Measurements from ENCODE around the gene KRT82. TPM values are rescaled to one million over a fixed set of nuclear protein-coding genes. Genes with fewer than 3 reads are reported as not detected.

The KRT82 gene
- total and polyA plus RNA-seq, 7 experiments from 2014 or later, result not detected

GRCh38 chr12:52402873-52403540 is 3.1 kb downstream of the KRT82 start:
- H3K36me3 Mint-ChIP-seq, result peaks cover 0 to 3% (median 0%) of the 10 kb centered on the region in 5 donors
- H3K27me3 Mint-ChIP-seq, result peaks cover 0 to 20% (median 0%) of the 10 kb centered on the region in 5 donors
- CTCF ChIA-PET, result interaction anchor here (1.0 kb wide), 1 partner anchor 103 kb away, joined by 3 read pairs; no protein-coding TSS in a partner anchor
- Histone ChIP-seq H3K27me3 (ENCODE audit: control insufficient read depth in 2 of 2, insufficient read depth in 2 of 2, low read length in 2 of 2) (no peaks in the 10 kb centered on the region), H3K9me3 (ENCODE audit: control insufficient read depth in 2 of 3, low read length in 3 of 3) (no peaks in the 10 kb centered on the region), H3K36me3 (ENCODE audit: control insufficient read depth in 2 of 3, insufficient read depth in 3 of 3, low read length in 3 of 3) (no peaks in the 10 kb centered on the region), H3K4me3 (ENCODE audit: low read length) (no peak overlapping the region), H3K4me1 (ENCODE audit: control insufficient read depth in 2 of 2, insufficient read depth in 2 of 2, low read length in 2 of 2) (no peaks in the 10 kb centered on the region), H3K27ac (ENCODE audit: low read depth, low read length) (no peak overlapping the region)
- peaks cover 0 to 2% (median 0%) of the 10 kb centered on the region in 7 donors for H3K4me1 Mint-ChIP-seq
- H3K9me3 Mint-ChIP-seq, result no peaks in the 10 kb centered on the region
- H3K4me3 Mint-ChIP-seq, result no peak overlapping the region
- H3K27ac Mint-ChIP-seq, result no peak overlapping the region
- intact Hi-C loops (cut with micrococcal nuclease), result no loop called here
- ATAC-seq, result no peak
- no peak for DNase-seq
- POLR2A ChIA-PET, result no interaction called here

- H3K27ac Mint-ChIP-seq, result no peak overlapping the region
- ATAC-seq (no peak), DNase-seq (no peak)
- intact Hi-C loops (cut with micrococcal nuclease), result no loop called here
- Histone ChIP-seq H3K36me3 (ENCODE audit: control insufficient read depth in 2 of 3, insufficient read depth in 3 of 3, low read length in 3 of 3) (no peaks in the 10 kb centered on the region), H3K9me3 (ENCODE audit: control insufficient read depth in 2 of 3, low read length in 3 of 3) (no peaks in the 10 kb centered on the region), H3K27ac (ENCODE audit: low read depth, low read length) (no peak overlapping the region), H3K4me1 (ENCODE audit: control insufficient read depth in 2 of 2, insufficient read depth in 2 of 2, low read length in 2 of 2) (no peaks in the 10 kb centered on the region), H3K4me3 (ENCODE audit: low read length) (no peak overlapping the region), H3K27me3 (ENCODE audit: control insufficient read depth in 2 of 2, insufficient read depth in 2 of 2, low read length in 2 of 2) (no peaks in the 10 kb centered on the region)
- H3K4me3 Mint-ChIP-seq, result no peak overlapping the region
- POLR2A ChIA-PET, result no interaction called here
- CTCF ChIA-PET, result no interaction called here
- no peaks in the 10 kb centered on the region for H3K36me3 Mint-ChIP-seq
- peaks cover 0 to 16% (median 0%) of the 10 kb centered on the region in 5 donors for H3K27me3 Mint-ChIP-seq
- peaks cover 0 to 2% (median 0%) of the 10 kb centered on the region in 7 donors for H3K4me1 Mint-ChIP-seq
- H3K9me3 Mint-ChIP-seq, result no peaks in the 10 kb centered on the region
Measured at GRCh38 chr12:52402377-52402776, 3.8 kb downstream of the KRT82 start.

- H3K4me3 Mint-ChIP-seq, result no peak overlapping the region
- intact Hi-C loops (cut with micrococcal nuclease), result no loop called here
- Histone ChIP-seq H3K4me1 (ENCODE audit: control insufficient read depth in 2 of 2, insufficient read depth in 2 of 2, low read length in 2 of 2) (no peaks in the 10 kb centered on the region), H3K36me3 (ENCODE audit: control insufficient read depth in 2 of 3, insufficient read depth in 3 of 3, low read length in 3 of 3) (no peaks in the 10 kb centered on the region), H3K27me3 (ENCODE audit: control insufficient read depth in 2 of 2, insufficient read depth in 2 of 2, low read length in 2 of 2) (no peaks in the 10 kb centered on the region), H3K9me3 (ENCODE audit: control insufficient read depth in 2 of 3, low read length in 3 of 3) (no peaks in the 10 kb centered on the region), H3K27ac (ENCODE audit: low read depth, low read length) (no peak overlapping the region), H3K4me3 (ENCODE audit: low read length) (no peak overlapping the region)
- peaks cover 0 to 2% (median 0%) of the 10 kb centered on the region in 7 donors for H3K4me1 Mint-ChIP-seq
- H3K9me3 Mint-ChIP-seq, result peaks cover 0 to 2% (median 0%) of the 10 kb centered on the region in 11 donors
- peaks cover 0 to 16% (median 4%) of the 10 kb centered on the region in 5 donors for H3K27me3 Mint-ChIP-seq
- DNase-seq (no peak), ATAC-seq (no peak)
- no peaks in the 10 kb centered on the region for H3K36me3 Mint-ChIP-seq
- POLR2A ChIA-PET, result no interaction called here
- CTCF ChIA-PET, result no interaction called here
- H3K27ac Mint-ChIP-seq, result no peak overlapping the region
Measured at GRCh38 chr12:52401926-52402325, 4.2 kb downstream of the KRT82 start.

- H3K4me1 Mint-ChIP-seq, result peaks cover 0 to 2% (median 0%) of the 10 kb centered on the region in 7 donors
- H3K36me3 Mint-ChIP-seq, result no peaks in the 10 kb centered on the region
- no peak overlapping the region for H3K27ac ChIP-seq (ENCODE audit: low read depth, low read length)
- no peaks in the 10 kb centered on the region for H3K9me3 ChIP-seq (ENCODE audit: control insufficient read depth in 2 of 3, low read length in 3 of 3)
- intact Hi-C loops (cut with micrococcal nuclease), result no loop called here
- no peak overlapping the region for H3K4me3 ChIP-seq (ENCODE audit: low read length)
- DNase-seq, result no peak
- H3K36me3 ChIP-seq (ENCODE audit: control insufficient read depth in 2 of 3, insufficient read depth in 3 of 3, low read length in 3 of 3), result no peaks in the 10 kb centered on the region
- H3K4me1 ChIP-seq (ENCODE audit: control insufficient read depth in 2 of 2, insufficient read depth in 2 of 2, low read length in 2 of 2), result no peaks in the 10 kb centered on the region
- H3K27ac Mint-ChIP-seq, result no peak overlapping the region
- no peaks in the 10 kb centered on the region for H3K27me3 ChIP-seq (ENCODE audit: control insufficient read depth in 2 of 2, insufficient read depth in 2 of 2, low read length in 2 of 2)
- H3K9me3 Mint-ChIP-seq, result peaks cover 0 to 2% (median 0%) of the 10 kb centered on the region in 11 donors
- ChIA-PET POLR2A (no interaction called here), CTCF (interaction anchor here (0.5 kb wide), 1 partner anchor 123 kb away, joined by 3 read pairs; no protein-coding TSS in a partner anchor)
- H3K4me3 Mint-ChIP-seq, result no peak overlapping the region
- ATAC-seq, result no peak
- H3K27me3 Mint-ChIP-seq, result peaks cover 0 to 16% (median 5%) of the 10 kb centered on the region in 5 donors
Measured at GRCh38 chr12:52401526-52401925, 4.6 kb downstream of the KRT82 start.

- Mint-ChIP-seq H3K27me3 (peaks cover 0 to 16% (median 5%) of the 10 kb centered on the region in 5 donors), H3K4me3 (no peak overlapping the region), H3K4me1 (peaks cover 0 to 2% (median 0%) of the 10 kb centered on the region in 7 donors), H3K9me3 (peaks cover 0 to 2% (median 0%) of the 10 kb centered on the region in 11 donors), H3K27ac (no peak overlapping the region), H3K36me3 (no peaks in the 10 kb centered on the region)
- Histone ChIP-seq H3K27me3 (ENCODE audit: control insufficient read depth in 2 of 2, insufficient read depth in 2 of 2, low read length in 2 of 2) (no peaks in the 10 kb centered on the region), H3K27ac (ENCODE audit: low read depth, low read length) (no peak overlapping the region), H3K4me1 (ENCODE audit: control insufficient read depth in 2 of 2, insufficient read depth in 2 of 2, low read length in 2 of 2) (no peaks in the 10 kb centered on the region), H3K36me3 (ENCODE audit: control insufficient read depth in 2 of 3, insufficient read depth in 3 of 3, low read length in 3 of 3) (no peaks in the 10 kb centered on the region), H3K4me3 (ENCODE audit: low read length) (no peak overlapping the region), H3K9me3 (ENCODE audit: control insufficient read depth in 2 of 3, low read length in 3 of 3) (no peaks in the 10 kb centered on the region)
- POLR2A ChIA-PET, result no interaction called here
- CTCF ChIA-PET, result interaction anchor here (0.5 kb wide), 1 partner anchor 123 kb away, joined by 3 read pairs; no protein-coding TSS in a partner anchor
- no peak for DNase-seq
- intact Hi-C loops (cut with micrococcal nuclease), result no loop called here
- ATAC-seq, result no peak
Measured at GRCh38 chr12:52400906-52401305, 5.2 kb downstream of the KRT82 start.

GRCh38 chr12:52399756-52400155 is 6.4 kb downstream of the KRT82 start:
- H3K27me3 Mint-ChIP-seq, result peaks cover 0 to 19% (median 5%) of the 10 kb centered on the region in 5 donors
- Histone ChIP-seq H3K36me3 (ENCODE audit: control insufficient read depth in 2 of 3, insufficient read depth in 3 of 3, low read length in 3 of 3) (no peaks in the 10 kb centered on the region), H3K9me3 (ENCODE audit: control insufficient read depth in 2 of 3, low read length in 3 of 3) (no peaks in the 10 kb centered on the region), H3K27me3 (ENCODE audit: control insufficient read depth in 2 of 2, insufficient read depth in 2 of 2, low read length in 2 of 2) (no peaks in the 10 kb centered on the region), H3K4me3 (ENCODE audit: low read length) (no peak overlapping the region), H3K4me1 (ENCODE audit: control insufficient read depth in 2 of 2, insufficient read depth in 2 of 2, low read length in 2 of 2) (no peaks in the 10 kb centered on the region), H3K27ac (ENCODE audit: low read depth, low read length) (no peak overlapping the region)
- peaks cover 0 to 2% (median 0%) of the 10 kb centered on the region in 11 donors for H3K9me3 Mint-ChIP-seq
- H3K4me1 Mint-ChIP-seq, result peaks cover 0 to 2% (median 0%) of the 10 kb centered on the region in 7 donors
- intact Hi-C loops (cut with micrococcal nuclease), result no loop called here
- POLR2A ChIA-PET, result no interaction called here
- DNase-seq (no peak), ATAC-seq (no peak)
- H3K36me3 Mint-ChIP-seq, result no peaks in the 10 kb centered on the region
- CTCF ChIA-PET, result interaction anchor here (0.8 kb wide), 1 partner anchor 100 kb away, joined by 3 read pairs; no protein-coding TSS in a partner anchor
- H3K27ac Mint-ChIP-seq, result no peak overlapping the region
- no peak overlapping the region for H3K4me3 Mint-ChIP-seq

- CTCF ChIA-PET, result interaction anchor here (0.5 kb wide), 1 partner anchor 18 kb away, joined by 3 read pairs; no protein-coding TSS in a partner anchor
Measured at GRCh38 chr12:52398176-52398575, 8.0 kb downstream of the KRT82 start.

More at GRCh38 chr12:52398176-52398575, 8.0 kb downstream of the KRT82 start:
- no peaks in the 10 kb centered on the region for H3K36me3 ChIP-seq (ENCODE audit: control insufficient read depth in 2 of 3, insufficient read depth in 3 of 3, low read length in 3 of 3)
- no peak overlapping the region for H3K4me3 ChIP-seq (ENCODE audit: low read length)
- no peak overlapping the region for H3K27ac ChIP-seq (ENCODE audit: low read depth, low read length)
- peaks cover 0 to 18% (median 5%) of the 10 kb centered on the region in 5 donors for H3K27me3 Mint-ChIP-seq
- POLR2A ChIA-PET, result no interaction called here
- no peaks in the 10 kb centered on the region for H3K4me1 ChIP-seq (ENCODE audit: control insufficient read depth in 2 of 2, insufficient read depth in 2 of 2, low read length in 2 of 2)
- no peaks in the 10 kb centered on the region for H3K27me3 ChIP-seq (ENCODE audit: control insufficient read depth in 2 of 2, insufficient read depth in 2 of 2, low read length in 2 of 2)
- ATAC-seq, result no peak
- no peak overlapping the region for H3K27ac Mint-ChIP-seq
- DNase-seq, result no peak
- H3K4me3 Mint-ChIP-seq, result no peak overlapping the region
- H3K4me1 Mint-ChIP-seq, result peaks cover 0 to 2% (median 0%) of the 10 kb centered on the region in 7 donors
- no peaks in the 10 kb centered on the region for H3K36me3 Mint-ChIP-seq
- peaks cover 0 to 3% (median 0%) of the 10 kb centered on the region in 11 donors for H3K9me3 Mint-ChIP-seq
- no peaks in the 10 kb centered on the region for H3K9me3 ChIP-seq (ENCODE audit: control insufficient read depth in 2 of 3, low read length in 3 of 3)
- intact Hi-C loops (cut with micrococcal nuclease), result no loop called here
